Activated CD4-positive, alpha-beta T cell treated with anti-CD3 and anti-CD28 coated beads, Interleukin-2, Interleukin-6, amounts not matched to agents 100 ng/mL and 50 ng/mL, durations not matched to agents 16 hours and 8 hours (primary cell): ENCODE data around the gene SLC10A4.

Source experiments
- DNase-seq: peaks from one replicate; pipeline ENCODE4 v3.0.0-alpha.2; 2020

The SLC10A4 gene

DNA sequence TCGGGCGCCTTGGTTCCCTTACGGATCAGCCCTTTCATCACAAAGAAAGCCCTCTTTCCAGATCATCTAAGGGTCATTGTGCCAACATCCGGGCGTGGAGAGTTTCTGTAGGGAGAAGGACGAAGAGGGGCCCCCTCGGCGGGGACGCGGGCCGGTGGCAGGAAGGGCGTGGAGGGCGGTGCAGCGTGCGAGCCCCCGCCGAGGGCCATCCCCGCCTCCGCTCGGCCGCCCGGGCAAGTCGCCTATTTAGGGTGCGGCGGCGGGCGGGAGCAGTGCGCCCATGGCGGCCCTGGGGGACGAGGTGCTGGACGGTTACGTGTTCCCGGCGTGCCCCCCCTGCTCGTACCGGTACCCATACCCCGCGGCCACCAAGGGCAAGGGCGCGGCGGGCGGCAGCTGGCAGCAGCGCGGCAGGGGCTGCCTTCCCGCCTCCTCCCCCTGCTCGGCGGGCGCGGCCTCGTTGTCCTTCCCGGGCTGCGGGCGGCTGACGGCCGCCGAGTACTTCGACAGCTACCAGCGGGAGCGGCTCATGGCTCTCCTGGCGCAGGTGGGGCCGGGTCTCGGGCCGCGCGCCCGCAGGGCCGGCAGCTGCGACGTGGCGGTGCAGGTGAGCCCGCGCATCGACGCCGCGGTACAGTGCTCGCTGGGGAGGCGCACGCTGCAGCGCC is 7.0 kb downstream of the SLC10A4 start, which contains the start of gene ZAR1:
TSS of gene ZAR1 (plus strand) at position 241 of the 668 bp plus-strand sequence. CDS start at position 281, 40 bp downstream.
- DNase-seq, result no peak

DNA sequence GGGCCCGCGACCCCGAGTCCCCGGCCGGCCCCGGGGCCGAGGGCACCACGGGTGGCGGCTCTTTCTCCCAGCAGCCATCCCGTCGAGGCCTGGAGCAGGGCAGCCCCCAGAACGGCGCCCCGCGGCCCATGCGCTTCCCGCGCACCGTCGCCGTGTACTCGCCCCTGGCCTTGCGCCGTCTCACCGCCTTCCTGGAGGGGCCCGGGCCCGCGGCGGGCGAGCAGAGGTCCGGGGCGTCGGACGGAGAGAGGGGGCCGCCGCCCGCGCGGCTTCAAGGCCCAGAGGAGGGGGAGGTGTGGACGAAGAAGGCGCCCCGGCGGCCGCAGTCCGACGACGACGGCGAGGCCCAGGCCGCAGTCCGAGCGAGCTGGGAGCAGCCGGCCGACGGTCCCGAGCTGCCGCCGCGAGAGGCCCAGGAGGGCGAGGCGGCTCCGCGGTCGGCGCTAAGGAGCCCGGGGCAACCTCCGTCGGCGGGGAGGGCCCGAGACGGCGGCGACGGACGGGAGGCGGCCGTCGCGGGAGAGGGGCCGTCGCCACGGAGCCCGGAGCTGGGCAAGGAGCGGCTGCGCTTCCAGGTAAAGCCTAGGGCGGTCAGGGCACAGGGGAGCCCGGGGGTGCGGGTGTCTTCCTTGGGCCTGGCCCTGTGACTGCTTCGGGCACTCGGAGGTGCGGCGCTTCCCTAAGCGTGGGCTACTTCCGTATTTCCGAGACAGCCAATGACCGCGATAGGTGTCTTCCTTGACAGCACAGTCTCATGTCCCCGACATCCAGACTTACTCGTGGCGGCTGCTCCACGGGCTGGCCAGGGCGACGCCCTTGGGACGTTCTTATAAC is 7.8 kb downstream of the SLC10A4 start:
- no peak for DNase-seq

DNA sequence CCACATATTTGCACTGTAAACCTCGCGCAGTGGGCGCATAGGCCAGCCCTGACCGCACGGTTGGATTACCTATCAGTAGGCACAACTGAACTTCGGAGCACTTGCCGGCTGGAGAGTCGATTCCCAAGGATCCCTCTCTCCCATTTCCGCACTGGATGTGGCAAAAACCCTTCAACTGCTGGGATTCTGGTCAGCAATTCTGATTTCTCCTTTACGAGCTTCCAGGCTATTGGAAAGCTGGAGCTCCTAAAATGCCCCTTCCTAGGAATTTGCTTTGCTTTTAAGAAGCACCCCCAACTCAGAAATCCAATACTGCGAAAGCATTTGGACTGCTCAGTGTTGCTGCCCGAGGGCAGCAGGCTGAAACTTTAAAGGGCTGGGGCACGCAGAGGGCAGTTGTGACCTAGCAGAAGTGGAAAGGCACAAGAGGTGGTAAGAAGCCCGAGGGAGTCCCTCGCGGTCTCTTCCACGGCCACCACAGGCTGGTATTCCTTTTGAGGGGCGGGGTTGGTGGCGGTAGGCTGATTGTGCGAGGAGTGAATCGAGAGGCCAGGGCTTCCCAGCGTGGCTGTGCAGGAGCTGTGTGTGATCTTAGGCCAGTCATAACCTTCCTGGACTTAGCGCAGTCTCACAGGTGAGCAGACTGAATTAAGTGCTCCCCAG is 8.5 kb downstream of the SLC10A4 start:
- no peak for DNase-seq

DNA sequence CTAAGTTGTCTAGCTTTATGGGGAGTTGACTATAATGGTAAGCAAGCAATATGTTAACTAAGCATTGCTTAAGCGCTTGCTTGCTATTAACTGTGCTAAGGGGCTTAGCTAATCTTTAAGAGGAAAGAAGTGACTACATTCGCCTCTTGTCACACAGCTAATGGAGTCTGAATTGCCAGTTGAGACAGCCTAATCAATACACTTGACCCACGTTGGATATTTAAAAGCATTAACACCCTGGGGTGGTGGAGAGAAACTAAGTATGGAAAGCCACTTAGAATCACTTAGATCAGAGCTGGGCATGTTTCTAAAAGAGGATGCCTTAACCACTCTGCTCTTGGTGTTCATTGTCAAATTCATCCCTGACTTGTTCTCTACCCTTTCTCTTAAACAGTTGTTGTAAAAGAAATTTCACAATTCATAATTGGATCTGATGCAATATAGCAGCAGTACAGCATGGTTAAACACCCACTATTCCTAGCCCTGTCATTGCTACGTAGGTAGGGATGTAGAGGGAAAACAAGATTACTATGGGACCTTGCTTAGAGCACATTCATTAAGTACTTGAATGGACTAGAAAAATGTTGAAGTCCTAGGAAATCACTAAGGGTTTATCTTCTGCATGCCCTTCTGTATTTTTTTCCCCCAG is 10.4 kb downstream of the SLC10A4 start:
- no peak for DNase-seq

DNA sequence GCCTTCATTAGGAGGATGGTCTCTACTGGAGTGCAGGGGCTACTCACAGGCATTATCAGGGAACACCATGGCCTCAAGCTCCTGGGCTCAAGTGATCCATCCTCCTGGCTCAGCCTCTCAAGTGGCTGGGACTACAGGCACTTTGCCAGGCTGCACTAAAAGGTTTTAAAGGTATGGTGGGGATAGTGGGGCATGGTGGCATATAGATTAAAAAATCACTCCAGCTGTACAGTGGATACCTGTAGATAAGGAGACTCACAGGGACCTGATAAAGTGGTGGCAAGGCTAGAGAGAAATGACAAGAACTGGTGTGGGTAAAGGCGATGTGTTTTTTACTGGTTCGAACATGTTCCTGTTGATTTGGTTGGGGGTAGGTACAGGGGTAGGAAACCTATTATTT is 12.8 kb downstream of the SLC10A4 start:
- DNase-seq, result no peak

DNA sequence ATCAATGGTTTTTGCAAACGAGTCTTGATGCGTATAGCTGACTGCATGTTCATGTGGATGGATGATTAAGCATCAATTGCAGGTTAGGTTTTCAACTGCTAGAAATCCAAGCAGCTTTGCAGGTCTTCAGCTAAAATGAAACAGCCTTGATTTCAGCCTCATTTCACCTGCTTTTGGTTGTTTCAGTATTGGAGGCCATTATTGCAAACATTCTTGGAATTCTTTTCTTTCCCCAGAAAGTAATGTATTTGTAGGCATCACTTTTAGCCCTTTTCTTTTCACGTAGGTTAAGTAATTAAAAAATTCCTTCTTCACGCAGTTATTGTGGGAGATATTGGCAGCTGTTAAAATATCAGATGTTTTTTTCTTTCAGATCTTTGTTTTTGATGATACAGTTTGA is 15.8 kb downstream of the SLC10A4 start:
- DNase-seq, result no peak

DNA sequence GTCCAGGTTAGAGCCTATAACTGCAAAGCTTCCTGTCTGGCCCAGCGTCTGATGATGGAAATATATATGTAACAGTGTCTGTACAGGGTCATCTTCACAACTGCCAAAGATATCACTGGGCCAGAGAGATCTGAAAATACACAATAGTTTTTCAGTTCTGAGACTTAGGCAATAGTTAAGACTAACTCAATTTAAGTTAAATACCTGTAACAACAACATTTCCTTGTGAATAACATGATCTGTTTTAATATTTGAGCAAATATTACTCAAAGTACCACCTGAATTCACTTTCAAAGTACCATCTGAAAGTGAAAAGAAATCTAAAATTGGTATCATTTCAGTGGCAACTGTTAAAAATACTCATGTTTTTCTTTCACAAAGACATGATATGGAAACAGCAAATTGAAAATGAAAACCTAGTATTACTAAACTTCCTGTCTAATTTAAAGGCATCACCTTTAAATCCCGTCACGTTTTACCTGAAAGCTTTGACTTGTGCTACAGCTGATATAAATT is 16.5 kb downstream of the SLC10A4 start:
- peak; percentile 50 for DNase-seq

DNA sequence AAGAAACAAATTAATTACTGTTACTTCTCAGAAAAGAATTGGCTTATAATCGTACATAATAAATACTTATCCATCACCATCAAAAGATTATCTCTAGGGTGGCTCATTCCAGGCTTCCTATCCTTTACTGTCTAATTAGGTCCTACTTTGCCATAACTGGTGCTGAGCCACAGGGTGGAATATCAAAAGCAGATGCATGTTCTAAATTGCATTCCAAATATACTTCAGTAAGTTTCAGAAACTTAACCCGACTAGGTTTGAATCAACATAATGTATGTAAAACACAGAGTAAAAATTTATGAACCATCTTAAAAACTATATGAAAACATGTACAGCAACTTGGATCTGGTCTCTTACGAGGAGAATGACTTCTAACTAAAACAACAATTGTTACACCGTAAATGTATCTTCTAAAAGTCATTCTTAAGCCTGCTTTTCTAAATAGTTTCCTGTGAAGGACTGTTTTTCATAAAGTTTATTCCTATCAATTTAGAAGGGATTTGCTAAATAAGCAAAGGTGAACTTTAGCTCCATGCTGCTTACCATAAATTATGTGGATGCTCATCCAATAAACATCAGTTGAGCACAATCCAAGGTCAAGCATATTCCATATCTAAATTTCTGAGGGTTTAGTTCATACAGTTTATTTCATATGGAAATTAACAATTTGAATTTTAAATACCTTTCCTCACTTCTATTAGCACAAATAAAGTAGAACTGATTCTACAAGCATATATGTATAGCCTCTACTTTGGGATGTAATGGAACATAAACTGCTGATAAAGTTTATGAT is 20.3 kb downstream of the SLC10A4 start:
- DNase-seq, result no peak

DNA sequence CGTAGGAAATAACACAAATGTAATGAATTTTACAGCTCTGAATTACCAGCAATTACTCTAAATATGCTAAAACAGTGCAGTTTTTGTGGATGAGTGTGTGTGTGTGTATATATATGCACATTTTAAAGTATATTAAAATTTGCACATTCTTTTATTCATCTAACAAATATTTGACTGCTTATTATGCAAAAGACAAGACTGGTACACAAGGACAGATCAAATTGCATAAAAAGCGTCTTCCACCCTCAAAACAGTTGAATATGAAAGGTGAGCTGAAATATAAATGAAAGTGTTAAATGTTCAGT is 20.8 kb downstream of the SLC10A4 start:
- no peak for DNase-seq

DNA sequence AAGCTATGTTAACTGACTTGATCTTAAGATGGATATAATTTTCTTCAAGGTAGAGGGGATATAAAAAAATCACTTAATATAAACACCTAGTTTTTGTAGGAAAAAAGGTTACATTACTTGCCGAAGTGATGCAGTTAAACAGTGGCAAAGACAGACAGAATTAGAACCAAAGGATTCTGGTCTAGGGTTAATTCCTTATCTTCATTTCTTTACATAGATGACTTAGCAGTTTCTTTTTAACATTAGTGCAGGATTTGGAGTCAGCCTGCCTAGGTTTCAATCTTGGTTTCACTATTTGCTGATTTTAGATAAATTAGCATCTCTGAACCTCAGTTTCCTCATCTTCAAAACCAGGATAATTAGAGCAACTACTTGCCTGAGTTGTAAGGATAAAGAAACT is 21.2 kb downstream of the SLC10A4 start:
- peak; percentile 17 for DNase-seq

DNA sequence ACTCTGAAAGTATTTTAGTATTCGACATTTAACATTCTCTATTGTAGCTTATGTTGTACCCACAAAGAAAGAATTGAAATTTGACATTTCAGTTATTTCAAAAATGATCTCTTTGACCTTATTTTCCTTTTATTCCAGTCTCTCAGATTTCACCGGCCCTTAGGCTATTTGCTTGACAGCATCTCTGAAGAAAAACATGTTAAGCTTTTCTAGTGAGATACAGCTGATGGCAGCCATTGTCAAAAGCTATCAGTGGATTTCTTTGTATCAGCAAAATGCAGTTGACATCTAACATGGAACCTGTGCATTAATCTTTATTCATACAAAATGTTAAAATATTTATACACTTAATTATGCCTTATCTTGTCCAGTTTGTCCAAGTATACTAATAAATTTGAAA is 23.6 kb downstream of the SLC10A4 start:
- no peak for DNase-seq

DNA sequence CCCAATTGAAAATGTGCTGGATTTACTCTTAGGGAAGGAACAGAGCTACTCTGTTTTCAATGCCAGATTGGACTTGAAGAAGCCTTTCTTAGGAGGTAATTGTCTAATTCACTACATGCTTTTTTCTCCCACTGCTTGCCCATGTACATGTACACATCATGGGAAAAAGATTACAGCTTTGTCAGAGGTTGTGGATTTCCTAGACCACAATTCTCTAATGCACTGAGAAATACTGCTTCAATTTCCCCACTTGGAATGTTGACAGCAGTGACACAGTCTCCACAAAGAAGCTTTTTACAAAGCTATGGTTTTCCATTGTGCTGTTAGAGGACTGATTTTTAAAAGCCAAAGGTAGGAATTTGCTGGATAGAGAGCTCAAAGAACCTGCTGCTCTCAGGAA is 26.4 kb downstream of the SLC10A4 start:
- DNase-seq, result no peak

DNA sequence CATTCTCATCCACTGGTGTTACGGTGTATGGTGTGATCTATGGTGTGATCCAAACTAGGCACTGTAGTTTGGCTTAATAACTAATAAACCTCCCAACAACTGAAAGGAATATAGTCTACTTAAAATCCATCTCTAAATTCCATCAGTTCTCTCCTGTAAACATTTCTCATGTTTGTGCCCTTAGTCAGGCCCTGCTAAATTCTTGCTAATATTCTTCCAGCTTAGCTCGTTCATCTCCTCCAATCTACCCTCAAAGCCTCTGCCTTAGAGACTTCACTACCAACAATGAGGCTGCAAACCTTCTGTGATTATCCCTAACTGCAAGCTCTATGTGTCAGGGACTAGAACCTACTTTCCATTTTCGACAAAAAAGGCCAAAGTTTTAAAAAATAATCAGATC is 35.0 kb downstream of the SLC10A4 start:
- DNase-seq, result no peak

DNA sequence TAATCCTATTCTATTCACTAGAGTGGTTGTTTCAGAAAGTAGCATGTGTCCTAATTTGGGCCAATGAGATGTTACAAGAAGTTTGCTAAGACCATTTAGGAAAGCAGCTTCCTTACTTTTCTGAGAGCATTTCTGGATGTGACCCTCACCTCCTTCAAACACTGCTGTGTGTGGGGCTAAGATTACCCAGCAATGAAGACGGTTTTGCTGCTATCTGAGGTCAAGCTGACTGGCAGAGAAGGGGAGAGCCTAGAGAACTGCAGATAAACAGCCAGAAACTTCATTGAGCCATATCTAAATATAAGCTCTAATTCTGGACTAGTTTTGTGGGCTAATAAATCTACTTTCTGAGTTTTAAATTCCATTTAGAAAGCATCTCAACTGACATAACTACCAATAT is 43.3 kb downstream of the SLC10A4 start:
- DNase-seq, result no peak

DNA sequence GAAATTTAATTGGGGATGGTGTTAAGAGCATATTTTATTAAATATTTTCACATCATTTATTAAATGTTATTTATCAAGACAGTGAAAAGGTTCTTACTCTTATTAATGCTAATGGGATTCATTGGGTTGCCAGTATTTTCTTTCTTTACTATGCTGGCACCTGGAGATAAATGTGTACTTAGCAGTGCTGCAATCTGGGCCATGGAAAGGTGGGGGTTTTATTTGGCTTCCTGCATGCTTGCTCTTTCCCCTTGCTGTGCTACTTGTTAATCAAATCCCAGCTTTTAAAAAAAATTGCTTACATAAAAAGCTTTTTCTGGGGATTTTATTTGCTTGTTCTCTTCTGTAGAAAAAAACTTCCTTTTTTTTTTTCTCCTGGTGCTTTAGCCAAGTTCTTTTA is 55.2 kb downstream of the SLC10A4 start:
- DNase-seq, result no peak
